Activated T-cell treated with anti-CD3 and anti-CD28 coated beads, Interleukin-2, amount 50 U/mL, for 24 hours (primary cell): ENCODE data around the gene TOGARAM1.

Experiments
- DNase-seq: peaks from one replicate; pipeline ENCODE4 v3.0.0-alpha.2; 2020
- H3K27ac Mint-ChIP-seq: 2 replicates; pipeline ENCODE4 v1.8.0; 2020; ENCODE audit warnings: mild to moderate bottlenecking, mixed read lengths
- H3K27me3 Mint-ChIP-seq: 2 replicates; pipeline ENCODE4 v1.8.0; 2020; ENCODE audit warnings: mixed read lengths
- H3K36me3 Mint-ChIP-seq: 2 replicates; pipeline ENCODE4 v1.8.0; 2020; ENCODE audit warnings: low read depth, mixed read lengths
- H3K4me1 Mint-ChIP-seq: 2 replicates; pipeline ENCODE4 v1.8.0; 2020; ENCODE audit warnings: low read depth, mixed read lengths
- H3K4me3 Mint-ChIP-seq: 2 replicates; pipeline ENCODE4 v1.8.0; 2020; ENCODE audit warnings: mild to moderate bottlenecking, moderate library complexity, mixed read lengths
- H3K9me3 Mint-ChIP-seq: 2 replicates; pipeline ENCODE4 v1.8.0; 2020; ENCODE audit warnings: mixed read lengths

Gene TOGARAM1

DNA sequence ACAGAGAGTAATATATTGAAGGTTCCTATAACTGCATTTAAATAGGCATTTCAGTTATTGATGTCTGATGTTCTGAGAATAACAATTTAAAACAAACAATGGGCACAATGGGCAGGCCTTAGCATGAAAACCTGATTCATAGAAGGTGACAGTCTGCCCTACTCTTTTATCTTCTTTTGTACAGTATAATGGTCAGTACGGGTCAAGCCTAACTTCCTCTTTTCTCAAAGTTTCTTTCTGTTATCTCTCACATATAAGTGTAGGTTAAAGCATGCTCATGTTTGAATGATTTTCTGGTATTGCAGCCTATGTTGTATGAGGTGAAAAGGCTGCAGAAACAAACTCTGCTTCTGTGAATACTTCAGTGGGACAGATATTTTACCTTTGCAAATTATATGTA is 158.1 kb downstream of the TOGARAM1 start:
- Mint-ChIP-seq H3K36me3 (peaks cover 90% of the 10 kb centered on the region), H3K4me1 (peaks cover 7% of the 10 kb centered on the region), H3K4me3 (no peak overlapping the region), H3K9me3 (no peaks in the 10 kb centered on the region), H3K27me3 (no peaks in the 10 kb centered on the region), H3K27ac (peak overlapping the region; percentile 20)
- no peak for DNase-seq

DNA sequence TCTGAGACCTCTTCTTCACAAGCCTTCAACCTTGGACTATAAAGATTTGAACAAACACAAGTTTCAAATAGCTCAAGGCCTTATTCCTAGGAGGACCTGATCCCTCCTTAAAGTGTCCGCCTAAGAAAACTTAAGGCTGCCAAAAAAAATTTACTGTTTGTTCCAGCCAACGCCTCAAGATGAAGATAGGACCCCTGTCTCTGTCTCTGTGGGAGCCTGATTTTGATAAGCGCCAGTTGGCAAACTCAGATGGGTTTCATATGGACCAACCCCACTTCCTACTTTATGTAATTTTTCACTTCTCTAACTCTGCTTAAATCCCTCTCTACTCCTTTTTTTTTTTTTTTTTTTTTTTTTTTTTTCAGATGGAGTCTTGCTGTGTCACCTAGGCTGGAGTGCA is 161.3 kb downstream of the TOGARAM1 start:
- no peak overlapping the region for H3K27ac Mint-ChIP-seq
- H3K4me1 Mint-ChIP-seq, result peaks cover 6% of the 10 kb centered on the region
- no peaks in the 10 kb centered on the region for H3K27me3 Mint-ChIP-seq
- no peak for DNase-seq
- H3K36me3 Mint-ChIP-seq, result peaks cover 78% of the 10 kb centered on the region
- H3K4me3 Mint-ChIP-seq, result no peak overlapping the region
- no peaks in the 10 kb centered on the region for H3K9me3 Mint-ChIP-seq
